Osteocyte (in vitro differentiated cells): ENCODE results near the gene NTNG1. TPM values are rescaled to one million over a fixed set of nuclear protein-coding genes. Genes with fewer than 3 reads are reported as not detected.

Experiments
- DNase-seq: peaks from one replicate; pipeline ENCODE4 v3.0.0; 2021; ENCODE audit warnings: mixed read lengths; ENCODE audit not compliant: unreplicated experiment; ENCODE audit errors: extremely low spot score
- H3K27ac Mint-ChIP-seq: one replicate; pipeline ENCODE4 v1.8.0; 2021; ENCODE audit warnings: mild to moderate bottlenecking, mixed read lengths; ENCODE audit not compliant: unreplicated experiment
- H3K27me3 Mint-ChIP-seq: one replicate; pipeline ENCODE4 v1.8.0; 2021; ENCODE audit warnings: mixed read lengths; ENCODE audit not compliant: unreplicated experiment
- H3K36me3 Mint-ChIP-seq: one replicate; pipeline ENCODE4 v1.8.0; 2021; ENCODE audit warnings: mixed read lengths; ENCODE audit not compliant: unreplicated experiment
- H3K4me1 Mint-ChIP-seq: one replicate; pipeline ENCODE4 v1.8.0; 2021; ENCODE audit warnings: mixed read lengths; ENCODE audit not compliant: unreplicated experiment
- H3K4me3 Mint-ChIP-seq: one replicate; pipeline ENCODE4 v1.8.0; 2021; ENCODE audit warnings: mild to moderate bottlenecking, moderate library complexity, mixed read lengths; ENCODE audit not compliant: unreplicated experiment
- H3K9me3 Mint-ChIP-seq: one replicate; pipeline ENCODE4 v1.8.0; 2021; ENCODE audit warnings: mixed read lengths; ENCODE audit not compliant: unreplicated experiment
- total RNA-seq: library from RNA; stranded (reverse); gene quantifications from 2 replicates; pipeline ENCODE4 v1.2.1, GENCODE V29; 2021
- TF ChIP-seq, protein P1 (sequence below): fragments of 200-600 bp; sonication (generic); IDR thresholded peaks from 2 replicates; pipeline ENCODE4 v1.5.0; 2021; ENCODE audit warnings: antibody characterized with exemption, mild to moderate bottlenecking, moderate library complexity

The NTNG1 gene
- total RNA-seq, 1 donor from 2014 or later, result not detected

DNA sequence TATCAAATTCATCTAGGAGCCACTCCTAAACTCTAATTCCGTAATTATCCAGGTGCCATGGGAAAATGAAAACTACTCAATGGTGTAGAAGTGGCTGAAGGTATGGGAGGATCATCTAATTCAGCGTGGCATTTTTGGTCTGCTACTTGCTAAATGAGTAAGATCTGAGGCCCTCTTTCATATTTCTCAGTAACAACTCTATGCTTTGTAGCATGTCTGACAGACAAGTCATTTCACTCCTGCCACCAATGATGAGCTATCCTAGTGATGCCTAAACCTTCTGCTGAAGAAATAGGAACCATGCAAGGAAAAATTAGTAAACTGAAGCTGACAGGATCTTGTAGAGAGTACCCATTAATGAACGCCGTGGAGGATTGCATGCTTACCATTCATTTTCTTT, 145.3 kb downstream of the NTNG1 start:
- TF ChIP-seq, protein P1, sequence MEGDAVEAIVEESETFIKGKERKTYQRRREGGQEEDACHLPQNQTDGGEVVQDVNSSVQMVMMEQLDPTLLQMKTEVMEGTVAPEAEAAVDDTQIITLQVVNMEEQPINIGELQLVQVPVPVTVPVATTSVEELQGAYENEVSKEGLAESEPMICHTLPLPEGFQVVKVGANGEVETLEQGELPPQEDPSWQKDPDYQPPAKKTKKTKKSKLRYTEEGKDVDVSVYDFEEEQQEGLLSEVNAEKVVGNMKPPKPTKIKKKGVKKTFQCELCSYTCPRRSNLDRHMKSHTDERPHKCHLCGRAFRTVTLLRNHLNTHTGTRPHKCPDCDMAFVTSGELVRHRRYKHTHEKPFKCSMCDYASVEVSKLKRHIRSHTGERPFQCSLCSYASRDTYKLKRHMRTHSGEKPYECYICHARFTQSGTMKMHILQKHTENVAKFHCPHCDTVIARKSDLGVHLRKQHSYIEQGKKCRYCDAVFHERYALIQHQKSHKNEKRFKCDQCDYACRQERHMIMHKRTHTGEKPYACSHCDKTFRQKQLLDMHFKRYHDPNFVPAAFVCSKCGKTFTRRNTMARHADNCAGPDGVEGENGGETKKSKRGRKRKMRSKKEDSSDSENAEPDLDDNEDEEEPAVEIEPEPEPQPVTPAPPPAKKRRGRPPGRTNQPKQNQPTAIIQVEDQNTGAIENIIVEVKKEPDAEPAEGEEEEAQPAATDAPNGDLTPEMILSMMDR, result no peak
- no peak overlapping the region for H3K27ac Mint-ChIP-seq
- no peaks in the 10 kb centered on the region for H3K9me3 Mint-ChIP-seq
- no peaks in the 10 kb centered on the region for H3K27me3 Mint-ChIP-seq
- H3K36me3 Mint-ChIP-seq, result no peaks in the 10 kb centered on the region
- DNase-seq, result no peak
- H3K4me1 Mint-ChIP-seq, result no peaks in the 10 kb centered on the region
- H3K4me3 Mint-ChIP-seq, result no peak overlapping the region

GRCh38 chr1:107291987-107292386, 151.1 kb downstream of the NTNG1 start:
- Mint-ChIP-seq H3K36me3 (no peaks in the 10 kb centered on the region), H3K4me3 (no peak overlapping the region), H3K27me3 (no peaks in the 10 kb centered on the region), H3K27ac (no peak overlapping the region), H3K4me1 (no peaks in the 10 kb centered on the region), H3K9me3 (no peaks in the 10 kb centered on the region)
- DNase-seq, result no peak
- TF ChIP-seq, protein P1, result no peak

DNA sequence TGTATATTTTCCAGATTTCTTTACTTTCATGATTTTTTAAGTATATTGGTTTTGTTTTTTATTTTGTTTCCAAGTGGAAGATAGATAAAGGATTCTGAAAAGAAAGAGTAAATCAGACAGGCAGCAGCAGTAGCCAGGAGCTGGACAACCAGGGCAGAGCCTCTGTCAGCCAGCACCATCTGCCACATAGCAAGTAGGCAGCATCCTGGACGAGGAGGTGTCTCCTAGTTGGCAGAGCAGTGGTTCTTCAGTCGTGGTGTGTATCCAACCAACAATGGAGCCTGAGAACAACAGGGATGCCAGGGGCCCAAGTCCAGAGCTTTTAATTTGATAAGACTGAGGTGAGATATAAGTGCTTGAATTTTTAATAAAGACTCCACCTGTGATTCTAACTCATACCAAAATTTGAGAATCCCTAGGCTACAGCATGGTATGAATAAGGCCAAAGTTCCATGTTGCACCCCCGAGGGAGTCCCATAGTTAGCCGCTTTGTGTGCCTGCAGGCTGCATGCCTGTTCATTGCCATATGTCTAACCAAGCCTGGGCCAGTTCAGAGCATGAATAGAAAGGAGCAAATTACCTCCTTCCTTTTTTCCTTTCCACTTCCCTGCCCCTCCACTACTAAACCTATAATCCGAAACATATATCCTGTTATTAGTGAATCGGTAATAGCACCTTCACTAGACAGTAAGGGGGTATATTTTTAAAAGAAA, 153.2 kb downstream of the NTNG1 start:
- TF ChIP-seq, protein P1, result no peak
- H3K36me3 Mint-ChIP-seq, result no peaks in the 10 kb centered on the region
- no peaks in the 10 kb centered on the region for H3K4me1 Mint-ChIP-seq
- DNase-seq, result no peak
- no peak overlapping the region for H3K4me3 Mint-ChIP-seq
- H3K27ac Mint-ChIP-seq, result no peak overlapping the region
- no peaks in the 10 kb centered on the region for H3K9me3 Mint-ChIP-seq
- H3K27me3 Mint-ChIP-seq, result no peaks in the 10 kb centered on the region

DNA sequence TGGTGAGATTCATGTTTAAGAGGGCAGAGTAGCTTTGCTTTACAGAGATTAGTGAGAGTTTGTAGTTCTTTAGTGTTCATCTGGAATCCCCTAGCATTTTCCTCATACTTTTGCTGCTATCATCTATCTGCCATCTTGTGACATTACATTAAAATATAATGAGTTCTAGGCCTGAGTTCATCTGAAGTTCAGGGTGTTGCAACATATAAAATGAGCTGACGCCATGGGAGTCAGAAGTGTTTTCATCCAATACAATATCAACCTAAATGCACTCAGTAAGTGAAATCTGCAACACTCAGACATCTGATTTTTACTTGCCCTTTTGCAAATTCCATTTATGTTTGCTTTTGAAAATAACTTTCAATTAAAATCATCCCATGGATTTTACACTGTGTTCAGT, 153.8 kb downstream of the NTNG1 start:
- Mint-ChIP-seq H3K27me3 (no peaks in the 10 kb centered on the region), H3K27ac (no peak overlapping the region), H3K4me1 (no peaks in the 10 kb centered on the region), H3K36me3 (no peaks in the 10 kb centered on the region), H3K9me3 (no peaks in the 10 kb centered on the region), H3K4me3 (no peak overlapping the region)
- TF ChIP-seq, protein P1, result no peak
- DNase-seq, result no peak

- H3K27me3 Mint-ChIP-seq, result no peaks in the 10 kb centered on the region
- no peak overlapping the region for H3K4me3 Mint-ChIP-seq
- TF ChIP-seq, protein P1, result no peak
- no peaks in the 10 kb centered on the region for H3K4me1 Mint-ChIP-seq
- no peaks in the 10 kb centered on the region for H3K9me3 Mint-ChIP-seq
- H3K27ac Mint-ChIP-seq, result no peak overlapping the region
- no peaks in the 10 kb centered on the region for H3K36me3 Mint-ChIP-seq
- no peak for DNase-seq
These were observed 156.8 kb downstream of the NTNG1 start for GRCh38 chr1:107297681-107298080.
